Activated naive CD8-positive, alpha-beta T cell treated with anti-CD3 and anti-CD28 coated beads, Interleukin-2, amount 10 ng/mL, durations not matched to agents 7 days and 5 days (primary cell): ENCODE measurements around the gene INVS. TPM values are rescaled to one million over a fixed set of nuclear protein-coding genes. Genes with fewer than 3 reads are reported as not detected.
"Not testable (repeated sequence)": the region's sequence is repeated elsewhere in the genome, so short reads cannot be mapped to it uniquely, and the experiment has no call there.

ENCODE experiments used
- ATAC-seq: fragments of 150-1000 bp; cut with Tn5 transposase; one replicate; pipeline ENCODE4 v1.10.0; 2021; ENCODE audit warnings: low read depth, moderate library complexity
- POLR2A ChIA-PET: fragments of 350-600 bp; sonication (Branson Sonifier 250); formaldehyde crosslinking; loops from one replicate; lab custom pipeline; 2021; ENCODE audit warnings: antibody characterized with exemption; lab: Charles Lee
- DNase-seq: peaks from one replicate; pipeline ENCODE4 v3.0.0; 2021
- H3K27ac Mint-ChIP-seq: one replicate; pipeline ENCODE4 v1.8.0; 2022; ENCODE audit warnings: mild to moderate bottlenecking, mixed read lengths
- H3K27me3 Mint-ChIP-seq: one replicate; pipeline ENCODE4 v1.8.0; 2022; ENCODE audit warnings: mild to moderate bottlenecking, moderate library complexity, mixed read lengths
- H3K36me3 Mint-ChIP-seq: one replicate; pipeline ENCODE4 v1.8.0; 2021; ENCODE audit warnings: mild to moderate bottlenecking, mixed read lengths
- H3K4me1 Mint-ChIP-seq: one replicate; pipeline ENCODE4 v1.8.0; 2021; ENCODE audit warnings: mixed read lengths
- H3K4me3 Mint-ChIP-seq: one replicate; pipeline ENCODE4 v1.8.0; 2022; ENCODE audit warnings: mild to moderate bottlenecking, moderate library complexity, mixed read lengths
- H3K9me3 Mint-ChIP-seq: one replicate; pipeline ENCODE4 v1.8.0; 2021; ENCODE audit warnings: mixed read lengths
- total RNA-seq, 2 experiments: library from RNA; stranded (reverse); gene quantifications; one replicate each; pipeline ENCODE4 v1.2.3, GENCODE V29; 2021

The INVS gene
- total RNA-seq: 10 to 100 TPM; 17.8 to 18.9 TPM

- POLR2A ChIA-PET: interaction anchor here (0.6 to 1.4 kb wide), 3 partner anchors 86 to 253 kb away, joined by 3 read pairs; partner anchors contain the start of gene TEX10
- Mint-ChIP-seq H3K4me1 (peaks cover 23% of the 10 kb centered on the region), H3K9me3 (no peaks in the 10 kb centered on the region), H3K4me3 (peak within 1 kb of the TSS; percentile 99), H3K27ac (peak within 1 kb of the TSS; percentile 98), H3K27me3 (no peaks in the 10 kb centered on the region), H3K36me3 (peaks cover 5% of the 10 kb centered on the region)
- ATAC-seq (peak; percentile 99), DNase-seq (peak; percentile 90)
These were observed at the start of gene INVS, which contains the start of gene ERP44 for GRCh38 chr9:100098887-100099721. Gene INVS, plus strand, starts transcription at chr9:100099243. Its CDS starts 5,279 bp downstream, at chr9:100104522. Gene ERP44, minus strand, starts transcription at chr9:100099000. Its CDS starts 160 bp downstream, at chr9:100098840.

GRCh38 chr9:100049551-100049950, 49.5 kb upstream of the INVS start:
- Mint-ChIP-seq H3K27ac (no peak overlapping the region), H3K4me1 (no peaks in the 10 kb centered on the region), H3K4me3 (no peak overlapping the region), H3K27me3 (no peaks in the 10 kb centered on the region), H3K9me3 (no peaks in the 10 kb centered on the region), H3K36me3 (peaks cover 31% of the 10 kb centered on the region)
- ATAC-seq (no peak), DNase-seq (no peak)
- POLR2A ChIA-PET: no interaction called here

- no peaks in the 10 kb centered on the region for H3K9me3 Mint-ChIP-seq
- ATAC-seq (no peak), DNase-seq (no peak)
- H3K27me3 Mint-ChIP-seq: no peaks in the 10 kb centered on the region
- POLR2A ChIA-PET: no interaction called here
- peaks cover 17% of the 10 kb centered on the region for H3K36me3 Mint-ChIP-seq
- no peak overlapping the region for H3K4me3 Mint-ChIP-seq
- H3K4me1 Mint-ChIP-seq: no peaks in the 10 kb centered on the region
- no peak overlapping the region for H3K27ac Mint-ChIP-seq
These were observed 46.7 kb upstream of the INVS start for GRCh38 chr9:100052375-100052774.

- no peaks in the 10 kb centered on the region for H3K9me3 Mint-ChIP-seq
- DNase-seq: no peak
- ATAC-seq: no peak
- no peak overlapping the region for H3K4me3 Mint-ChIP-seq
- peaks cover 1% of the 10 kb centered on the region for H3K4me1 Mint-ChIP-seq
- POLR2A ChIA-PET: no interaction called here
- no peak overlapping the region for H3K27ac Mint-ChIP-seq
- no peaks in the 10 kb centered on the region for H3K27me3 Mint-ChIP-seq
- H3K36me3 Mint-ChIP-seq: peaks cover 12% of the 10 kb centered on the region
These were observed 42.5 kb upstream of the INVS start for GRCh38 chr9:100056561-100056960.

- H3K36me3 Mint-ChIP-seq: peaks cover 12% of the 10 kb centered on the region
- ATAC-seq: no peak
- no peaks in the 10 kb centered on the region for H3K27me3 Mint-ChIP-seq
- H3K27ac Mint-ChIP-seq: no peak overlapping the region
- H3K9me3 Mint-ChIP-seq: no peaks in the 10 kb centered on the region
- no peak for DNase-seq
- peaks cover 1% of the 10 kb centered on the region for H3K4me1 Mint-ChIP-seq
- POLR2A ChIA-PET: no interaction called here
- H3K4me3 Mint-ChIP-seq: no peak overlapping the region
These were observed 41.4 kb upstream of the INVS start for GRCh38 chr9:100057624-100058023.

GRCh38 chr9:100058699-100059579, 40.1 kb upstream of the INVS start:
- H3K9me3 Mint-ChIP-seq: no peaks in the 10 kb centered on the region
- POLR2A ChIA-PET: interaction anchor here (0.6 kb wide), 1 partner anchor 36 kb away, joined by 6 read pairs; no protein-coding TSS in a partner anchor
- DNase-seq: no peak
- ATAC-seq: no peak
- H3K4me3 Mint-ChIP-seq: no peak overlapping the region
- H3K27me3 Mint-ChIP-seq: no peaks in the 10 kb centered on the region
- H3K4me1 Mint-ChIP-seq: peaks cover 3% of the 10 kb centered on the region
- H3K27ac Mint-ChIP-seq: no peak overlapping the region
- peaks cover 12% of the 10 kb centered on the region for H3K36me3 Mint-ChIP-seq

- H3K36me3 Mint-ChIP-seq: peaks cover 15% of the 10 kb centered on the region
- H3K4me3 Mint-ChIP-seq, ATAC-seq, H3K9me3 Mint-ChIP-seq, H3K27me3 Mint-ChIP-seq, DNase-seq, H3K27ac Mint-ChIP-seq, POLR2A ChIA-PET: not testable (repeated sequence)
- H3K4me1 Mint-ChIP-seq: peaks cover 11% of the 10 kb centered on the region
These were observed 36.4 kb upstream of the INVS start for GRCh38 chr9:100062683-100063082.

GRCh38 chr9:100063185-100063584, 35.9 kb upstream of the INVS start:
- H3K4me3 Mint-ChIP-seq: no peak overlapping the region

GRCh38 chr9:100064872-100065581, 34.0 kb upstream of the INVS start:
- no peaks in the 10 kb centered on the region for H3K9me3 Mint-ChIP-seq
- peaks cover 8% of the 10 kb centered on the region for H3K36me3 Mint-ChIP-seq
- no peaks in the 10 kb centered on the region for H3K27me3 Mint-ChIP-seq
- ATAC-seq (no peak), DNase-seq (no peak)
- POLR2A ChIA-PET: no interaction called here
- peaks cover 9% of the 10 kb centered on the region for H3K4me1 Mint-ChIP-seq
- no peak overlapping the region for H3K27ac Mint-ChIP-seq
- H3K4me3 Mint-ChIP-seq: no peak overlapping the region

More at GRCh38 chr9:100063185-100063584, 35.9 kb upstream of the INVS start:
- H3K36me3 Mint-ChIP-seq: peaks cover 15% of the 10 kb centered on the region
- no peaks in the 10 kb centered on the region for H3K27me3 Mint-ChIP-seq
- H3K9me3 Mint-ChIP-seq: no peaks in the 10 kb centered on the region
- H3K4me1 Mint-ChIP-seq: peaks cover 11% of the 10 kb centered on the region
- DNase-seq: no peak
- no peak for ATAC-seq
- no peak overlapping the region for H3K27ac Mint-ChIP-seq
- POLR2A ChIA-PET: no interaction called here

- no peaks in the 10 kb centered on the region for H3K9me3 Mint-ChIP-seq
- peaks cover 9% of the 10 kb centered on the region for H3K4me1 Mint-ChIP-seq
- H3K27ac Mint-ChIP-seq: no peak overlapping the region
- H3K27me3 Mint-ChIP-seq: no peaks in the 10 kb centered on the region
- POLR2A ChIA-PET: interaction anchor here (0.6 kb wide), 1 partner anchor 137 kb away, joined by 4 read pairs; no protein-coding TSS in a partner anchor
- ATAC-seq (no peak), DNase-seq (no peak)
- H3K36me3 Mint-ChIP-seq: peaks cover 8% of the 10 kb centered on the region
- no peak overlapping the region for H3K4me3 Mint-ChIP-seq
These were observed 32.5 kb upstream of the INVS start for GRCh38 chr9:100066539-100066938.

GRCh38 chr9:100067990-100068389, 31.1 kb upstream of the INVS start:
- H3K9me3 Mint-ChIP-seq, ATAC-seq, H3K4me3 Mint-ChIP-seq, DNase-seq, H3K27ac Mint-ChIP-seq, H3K27me3 Mint-ChIP-seq, POLR2A ChIA-PET: not testable (repeated sequence)
- Mint-ChIP-seq H3K4me1 (peaks cover 12% of the 10 kb centered on the region), H3K36me3 (peaks cover 11% of the 10 kb centered on the region)

GRCh38 chr9:100069068-100069467, 30.0 kb upstream of the INVS start:
- DNase-seq, H3K4me1 Mint-ChIP-seq, H3K4me3 Mint-ChIP-seq, ATAC-seq, H3K27me3 Mint-ChIP-seq, H3K9me3 Mint-ChIP-seq, H3K27ac Mint-ChIP-seq, POLR2A ChIA-PET: not testable (repeated sequence)
- peaks cover 14% of the 10 kb centered on the region for H3K36me3 Mint-ChIP-seq
